Tibial nerve (tissue), 4 donors: ENCODE measurements around the gene STK39.

Source experiments
- EP300 ChIP-seq, 2 donors: sonication (generic); formaldehyde crosslinking; IDR thresholded peaks; one replicate each; pipeline ENCODE4 v1.6.1; 2017; ENCODE audit warnings: antibody characterized with exemption in 2 of 2, mild to moderate bottlenecking in 1 of 2
- TF ChIP-seq, protein P1 (sequence below), 5 experiments: fragments of 200-600 bp in 3 of 5; fragments of 450-650 bp in 2 of 5; sonication (generic) in 3 of 5; IDR thresholded peaks; one replicate each; pipeline ENCODE4 v1.5.1; 2016 to 2019; ENCODE audit warnings: antibody characterized with exemption in 5 of 5, mild to moderate bottlenecking in 3 of 5, moderate library complexity in 2 of 5

DNA sequence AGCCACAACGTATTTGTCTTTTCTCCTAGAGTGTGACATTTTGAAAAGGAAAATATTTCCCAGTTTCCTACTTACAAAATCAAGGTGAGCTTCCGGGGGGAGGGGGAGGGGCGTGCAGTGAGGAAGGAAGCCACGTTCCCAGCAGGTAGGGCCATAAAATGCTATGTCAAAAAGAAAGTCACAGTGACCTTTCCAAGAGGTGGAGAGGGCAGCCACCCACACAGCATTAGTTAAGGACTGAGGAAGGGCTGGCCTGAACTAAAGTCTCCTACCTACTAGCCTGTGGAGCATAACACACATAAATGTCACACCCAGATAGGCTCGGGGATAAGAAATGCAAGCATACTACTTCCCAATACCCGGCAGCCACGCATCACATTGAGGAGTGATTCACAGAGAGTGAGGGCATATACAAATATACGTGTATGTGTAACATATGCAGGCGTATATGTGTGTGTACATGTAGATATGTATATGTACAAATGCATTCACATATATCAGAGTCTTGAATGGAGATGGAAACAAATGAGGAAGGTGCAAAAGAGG, 191.1 kb downstream of the STK39 start:
- TF ChIP-seq, protein P1, sequence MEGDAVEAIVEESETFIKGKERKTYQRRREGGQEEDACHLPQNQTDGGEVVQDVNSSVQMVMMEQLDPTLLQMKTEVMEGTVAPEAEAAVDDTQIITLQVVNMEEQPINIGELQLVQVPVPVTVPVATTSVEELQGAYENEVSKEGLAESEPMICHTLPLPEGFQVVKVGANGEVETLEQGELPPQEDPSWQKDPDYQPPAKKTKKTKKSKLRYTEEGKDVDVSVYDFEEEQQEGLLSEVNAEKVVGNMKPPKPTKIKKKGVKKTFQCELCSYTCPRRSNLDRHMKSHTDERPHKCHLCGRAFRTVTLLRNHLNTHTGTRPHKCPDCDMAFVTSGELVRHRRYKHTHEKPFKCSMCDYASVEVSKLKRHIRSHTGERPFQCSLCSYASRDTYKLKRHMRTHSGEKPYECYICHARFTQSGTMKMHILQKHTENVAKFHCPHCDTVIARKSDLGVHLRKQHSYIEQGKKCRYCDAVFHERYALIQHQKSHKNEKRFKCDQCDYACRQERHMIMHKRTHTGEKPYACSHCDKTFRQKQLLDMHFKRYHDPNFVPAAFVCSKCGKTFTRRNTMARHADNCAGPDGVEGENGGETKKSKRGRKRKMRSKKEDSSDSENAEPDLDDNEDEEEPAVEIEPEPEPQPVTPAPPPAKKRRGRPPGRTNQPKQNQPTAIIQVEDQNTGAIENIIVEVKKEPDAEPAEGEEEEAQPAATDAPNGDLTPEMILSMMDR (IDR thresholded peaks at IDR 0.05): no peak
- TF ChIP-seq EP300 (IDR thresholded peaks at IDR 0.05): no peak
